Tibial nerve (tissue), 3 donors: ENCODE results near the gene MYL12B.

Source experiments
- POLR2A ChIP-seq, 2 donors: fragments of 450-650 bp; IDR thresholded peaks; one replicate each; pipeline ENCODE4 v1.6.1; 2017; ENCODE audit warnings: antibody characterized with exemption in 2 of 2, mild to moderate bottlenecking in 2 of 2, moderate library complexity in 2 of 2
- TF ChIP-seq, protein P1 (sequence below), 5 experiments: fragments of 200-600 bp in 3 of 5; fragments of 450-650 bp in 2 of 5; sonication (generic) in 3 of 5; IDR thresholded peaks; one replicate each; pipeline ENCODE4 v1.5.1; 2016 to 2019; ENCODE audit warnings: antibody characterized with exemption in 5 of 5, mild to moderate bottlenecking in 3 of 5, moderate library complexity in 2 of 5

- TF ChIP-seq, protein P1, sequence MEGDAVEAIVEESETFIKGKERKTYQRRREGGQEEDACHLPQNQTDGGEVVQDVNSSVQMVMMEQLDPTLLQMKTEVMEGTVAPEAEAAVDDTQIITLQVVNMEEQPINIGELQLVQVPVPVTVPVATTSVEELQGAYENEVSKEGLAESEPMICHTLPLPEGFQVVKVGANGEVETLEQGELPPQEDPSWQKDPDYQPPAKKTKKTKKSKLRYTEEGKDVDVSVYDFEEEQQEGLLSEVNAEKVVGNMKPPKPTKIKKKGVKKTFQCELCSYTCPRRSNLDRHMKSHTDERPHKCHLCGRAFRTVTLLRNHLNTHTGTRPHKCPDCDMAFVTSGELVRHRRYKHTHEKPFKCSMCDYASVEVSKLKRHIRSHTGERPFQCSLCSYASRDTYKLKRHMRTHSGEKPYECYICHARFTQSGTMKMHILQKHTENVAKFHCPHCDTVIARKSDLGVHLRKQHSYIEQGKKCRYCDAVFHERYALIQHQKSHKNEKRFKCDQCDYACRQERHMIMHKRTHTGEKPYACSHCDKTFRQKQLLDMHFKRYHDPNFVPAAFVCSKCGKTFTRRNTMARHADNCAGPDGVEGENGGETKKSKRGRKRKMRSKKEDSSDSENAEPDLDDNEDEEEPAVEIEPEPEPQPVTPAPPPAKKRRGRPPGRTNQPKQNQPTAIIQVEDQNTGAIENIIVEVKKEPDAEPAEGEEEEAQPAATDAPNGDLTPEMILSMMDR (IDR thresholded peaks at IDR 0.05): no peak
- TF ChIP-seq POLR2A (IDR thresholded peaks at IDR 0.05): no peak
These were observed 28.9 kb upstream of the MYL12B start for GRCh38 chr18:3233004-3233403.
